K562 (cell line): Measurements from ENCODE around the gene TENT4B. TPM values are rescaled to one million over a fixed set of nuclear protein-coding genes. Genes with fewer than 3 reads are reported as not detected.

Experiments
- ATAC-seq: fragments of 200-7000 bp; cut with Tn5 transposase; 3 replicates; pipeline ENCODE4 v1.9.1; 2020; ENCODE audit warnings: moderate library complexity
- BruUV-seq: library from RNA; stranded (reverse); fragments of 400-500 nt; replicated peaks from 2 replicates; lab custom pipeline; 2021; lab: Mats Ljungman, UMichigan
- CTCF ChIA-PET: fragments of 300-600 bp; formaldehyde crosslinking; extraction: SDS; loops from one replicate; lab custom pipeline; 2021; ENCODE audit warnings: low intra/inter-chr PET ratio; lab: Yijun Ruan, JAX
- POLR2A ChIA-PET: fragments of 300-600, 350-650 bp; sonication (Branson Sonifier 250); formaldehyde crosslinking; extraction: SDS; loops from one replicate; lab custom pipeline; 2021; ENCODE audit warnings: antibody characterized with exemption, inconsistent platforms; lab: Yijun Ruan, JAX
- DNase-seq, 4 experiments: peaks; one replicate each; pipeline versions ENCODE4 v3.0.0 to v3.0.0-alpha.2; 2011 to 2018; ENCODE audit warnings: low spot score in 3 of 4, mixed read lengths in 3 of 4; ENCODE audit errors: extremely low read depth in 1 of 4
- FAIRE-seq: peaks from 2 replicates; lab custom pipeline; 2011; peaks lifted over from hg19 to GRCh38; lab: Jason Lieb, UNC
- H2AFZ ChIP-seq: 2 replicates; pipeline ENCODE4 v1.6.0; 2011; ENCODE audit warnings: low read depth, low read length, control low read depth, inconsistent platforms
- H3K27ac ChIP-seq: fragments of 200-600 bp; 3 replicates; pipeline ENCODE4 v1.8.0; 2011; ENCODE audit warnings: low read depth, mild to moderate bottlenecking, control low read depth, inconsistent platforms, low read length, moderate library complexity, mixed read lengths; ENCODE audit errors: extremely low read depth
- H3K27me3 ChIP-seq, 2 experiments: fragments of 300-600 bp in 1 of 2; 2 replicates in 1 of 2; 3 replicates in 1 of 2; pipeline versions ENCODE4 v1.6.0 to v1.8.0; 2011; ENCODE audit warnings: inconsistent platforms in 2 of 2, low read length in 2 of 2, mild to moderate bottlenecking in 1 of 2, mixed read lengths in 1 of 2, moderate library complexity in 1 of 2; ENCODE audit not compliant: control insufficient read depth in 2 of 2, insufficient read depth in 2 of 2
- H3K36me3 ChIP-seq: fragments of 300-600 bp; 3 replicates; pipeline ENCODE4 v1.8.0; 2011; ENCODE audit warnings: mild to moderate bottlenecking, low read length, inconsistent platforms; ENCODE audit not compliant: control insufficient read depth, insufficient read depth
- H3K4me1 ChIP-seq, 2 experiments: fragments of 200-600 bp in 1 of 2; replicated peaks in 1 of 2; 2 replicates in 1 of 2; 3 replicates in 1 of 2; pipeline versions ENCODE4 v1.5.1 to v1.8.0; 2011; ENCODE audit warnings: inconsistent platforms in 2 of 2, low read length in 2 of 2, mild to moderate bottlenecking in 1 of 2, mixed read lengths in 1 of 2, moderate library complexity in 1 of 2; ENCODE audit not compliant: control insufficient read depth in 2 of 2, insufficient read depth in 2 of 2
- H3K4me2 ChIP-seq: 2 replicates; pipeline ENCODE4 v1.6.1; 2011; ENCODE audit warnings: low read length, control low read depth, inconsistent platforms, mixed read lengths; ENCODE audit not compliant: insufficient read depth
- H3K4me3 ChIP-seq: fragments of 200-600 bp; sonication (generic), shearing (Covaris generic); 2 replicates; pipeline ENCODE4 v1.5.1; 2016; ENCODE audit warnings: control low read depth, inconsistent platforms
- H3K79me2 ChIP-seq: fragments of 200-600 bp; 3 replicates; pipeline ENCODE4 v1.8.0; 2011; ENCODE audit warnings: low read length, inconsistent platforms; ENCODE audit not compliant: control insufficient read depth, insufficient read depth
- H3K9ac ChIP-seq, 2 experiments: 2 replicates each; pipeline versions ENCODE4 v1.6.0 to v1.6.1; 2011; ENCODE audit warnings: low read depth in 2 of 2, low read length in 2 of 2, control low read depth in 1 of 2, inconsistent platforms in 1 of 2, mild to moderate bottlenecking in 1 of 2, mixed read lengths in 1 of 2; ENCODE audit not compliant: insufficient read depth in 1 of 2
- H3K9me1 ChIP-seq: one replicate; pipeline ENCODE4 v1.6.0; 2011; ENCODE audit warnings: inconsistent platforms, mild to moderate bottlenecking, low read length, moderate library complexity; ENCODE audit not compliant: control insufficient read depth, insufficient read depth
- H3K9me3 ChIP-seq: replicated peaks from 2 replicates; pipeline ENCODE4 v1.5.1; 2011; ENCODE audit warnings: low read depth, low read length, inconsistent platforms; ENCODE audit not compliant: control insufficient read depth, insufficient read depth
- H4K20me1 ChIP-seq: replicated peaks from 2 replicates; pipeline ENCODE4 v1.6.1; 2011; ENCODE audit warnings: low read length, inconsistent platforms, mixed read lengths; ENCODE audit not compliant: control insufficient read depth, insufficient read depth
- ARID2 ChIP-seq: fragments of 450-650 bp; IDR thresholded peaks from 2 replicates; pipeline ENCODE4 v1.6.1; 2017; ENCODE audit warnings: antibody characterized with exemption, mild to moderate bottlenecking
- HDAC1 ChIP-seq, 2 experiments: fragments of 450-650 bp; IDR thresholded peaks; 2 replicates each; pipeline ENCODE4 v1.6.1; 2016 to 2017; ENCODE audit warnings: inconsistent platforms in 1 of 2, mild to moderate bottlenecking in 1 of 2, moderate library complexity in 1 of 2
- NEUROD1 ChIP-seq: fragments of 150-350 bp; IDR thresholded peaks from 2 replicates; pipeline ENCODE4 v1.6.1; 2014; ENCODE audit warnings: borderline replicate concordance, low read length, low read depth; ENCODE audit not compliant: partially characterized antibody
- POLR2A ChIP-seq: fragments of 450-650 bp; conservative IDR thresholded peaks from 2 replicates; pipeline ENCODE4 v1.6.1; 2016
- RBM34 ChIP-seq: fragments of 200-400 bp; formaldehyde crosslinking; IDR thresholded peaks from 2 replicates; pipeline ENCODE4 v1.6.1; 2018; ENCODE audit warnings: low read length, borderline replicate concordance; ENCODE audit not compliant: insufficient read depth
- ZBTB40 ChIP-seq, 2 experiments: fragments of 450-650 bp in 1 of 2; sonication (generic) in 1 of 2; formaldehyde crosslinking in 1 of 2; IDR thresholded peaks; 2 replicates each; pipeline versions ENCODE4 v1.7.1 to v1.9.0; 2016 to 2022; ENCODE audit warnings: inconsistent platforms in 1 of 2, mild to moderate bottlenecking in 1 of 2, missing genetic modification reagents in 1 of 2
- ZFP36 ChIP-seq: fragments of 150-350 bp; IDR thresholded peaks from 2 replicates; pipeline ENCODE4 v1.6.1; 2018; ENCODE audit warnings: low read length, low read depth; ENCODE audit not compliant: partially characterized antibody
- ZNF586 ChIP-seq: fragments of 450-650 bp; formaldehyde crosslinking; conservative IDR thresholded peaks from 2 replicates; pipeline ENCODE4 v1.4.0; 2020; ENCODE audit warnings: mild to moderate bottlenecking, moderate library complexity
- WGBS: fragments of 100-300 bp; shearing (Covaris generic); methylation state at CpG from one replicate; pipeline ENCODE4 v1.1.6; 2016; ENCODE audit warnings: low coverage, mixed read lengths; ENCODE audit not compliant: insufficient coverage; ENCODE audit errors: missing lambda C conversion rate; 5-methylcytosine and 5-hydroxymethylcytosine counted together
- in situ Hi-C: fragments of 300-500 bp; cut with MboI; formaldehyde crosslinking; loops from 4 replicates; pipeline ENCODE4 v1.15.0; 2018; ENCODE audit warnings: inconsistent platforms, mixed read lengths
- intact Hi-C: fragments of 100-400 bp; cut with micrococcal nuclease; formaldehyde crosslinking; loops from 2 replicates; pipeline ENCODE4 v1.14.2; 2022
- polyA plus RNA-seq, 8 experiments: library from polyadenylated mRNA; depleted of rRNA in 4 of 8; stranded (reverse) in 5 of 8; unstranded in 3 of 8; fragments of >200 nt; fragmentation: Nextera tagmentation in 2 of 8; fragmentation: Illumina TruSeq in 1 of 8; extraction: Ambion mirVana in 2 of 8; extraction: Trizol in 1 of 8; gene quantifications; 2 replicates each; pipeline versions ENCODE4 v1.2.1 to v1.2.3, GENCODE V29; 2011 to 2014; ENCODE audit warnings: inconsistent platforms in 1 of 8, missing spikeins in 1 of 8
- total RNA-seq, 7 experiments: library from RNA; depleted of rRNA in 6 of 7; stranded (reverse); fragments of >200 nt in 6 of 7; fragmentation: Illumina TruSeq in 2 of 7; extraction: Trizol in 2 of 7; gene quantifications; 2 replicates each; pipeline versions ENCODE4 v1.2.1 to v1.2.3, GENCODE V29; 2011 to 2021; ENCODE audit warnings: low replicate concordance in 1 of 7

Gene TENT4B
- total and polyA plus RNA-seq, 9 of the 15 experiments (the other 6 are each of a cell fraction or from before 2014, with no cell fraction given) = 5.2 to 8.4 (median 7.0) TPM

- FAIRE-seq = no peak
- H4K20me1 ChIP-seq = no peaks in the 10 kb centered on the region
- no peak for DNase-seq
- no peak overlapping the region for H3K4me3 ChIP-seq
- H3K79me2 ChIP-seq = no peaks in the 10 kb centered on the region
- BruUV-seq = no TSS peak
- H3K4me1 ChIP-seq = no peaks in the 10 kb centered on the region
- no peak overlapping the region for H3K27ac ChIP-seq
- intact Hi-C loops (no loop called here), in situ Hi-C loops (no loop called here)
- no peak for ATAC-seq
- H3K9me1 ChIP-seq = no peaks in the 10 kb centered on the region
- POLR2A ChIA-PET = interaction anchor here (0.7 to 1.2 kb wide), 2 partner anchors 10 to 11 kb away, joined by 3 read pairs; no protein-coding TSS in a partner anchor
- no peaks in the 10 kb centered on the region for H3K36me3 ChIP-seq
- H3K9me3 ChIP-seq = no peaks in the 10 kb centered on the region
- no peak overlapping the region for H3K4me2 ChIP-seq
- H2AFZ ChIP-seq = no peak overlapping the region
- CTCF ChIA-PET = no interaction called here
- WGBS = 51% methylated on average over 5 of the region's 5 CpGs
- no peaks in the 10 kb centered on the region for H3K27me3 ChIP-seq
- H3K9ac ChIP-seq = no peak overlapping the region
- TF ChIP-seq NEUROD1 (no peak), ZNF586 (CRISPR knock-in tag) (no peak), ARID2 (no peak), HDAC1 (IDR thresholded peaks at IDR 0.05) (no peak), ZFP36 (no peak), POLR2A (no peak), RBM34 (no peak), ZBTB40 (IDR thresholded peaks at IDR 0.05) (no peak), ZBTB40 (CRISPR knock-in tag; IDR thresholded peaks at IDR 0.05) (no peak)
Measured at GRCh38 chr16:50234771-50235556, 81.9 kb downstream of the TENT4B start.
